HepG2 (cell line): ENCODE results near the gene STN1.

Experiments
- BRD4 ChIP-seq: sonication (generic); formaldehyde crosslinking; IDR thresholded peaks from 2 replicates; pipeline ENCODE4 v1.4.0; 2020; ENCODE audit warnings: missing genetic modification reagents
- DMAP1 ChIP-seq: IDR thresholded peaks from 2 replicates; pipeline ENCODE4 v1.6.1; 2016
- E2F1 ChIP-seq: sonication (generic); formaldehyde crosslinking; IDR thresholded peaks from 2 replicates; pipeline ENCODE4 v1.5.0; 2020; ENCODE audit warnings: missing genetic modification reagents
- FOXK2 ChIP-seq: fragments of 450-650 bp; IDR thresholded peaks from 2 replicates; pipeline ENCODE4 v1.6.1; 2016
- IRX3 ChIP-seq: sonication (generic); formaldehyde crosslinking; IDR thresholded peaks from 2 replicates; pipeline ENCODE4 v1.8.1; 2023; ENCODE audit warnings: mild to moderate bottlenecking, low read depth, missing genetic modification reagents, borderline replicate concordance
- MAFK ChIP-seq, 2 experiments: IDR thresholded peaks in 1 of 2; conservative IDR thresholded peaks in 1 of 2; 2 replicates each; pipeline ENCODE4 v1.6.1; 2011; ENCODE audit warnings: improper control_type of control experiment in 2 of 2, low read length in 2 of 2
- MTA1 ChIP-seq: sonication (generic); formaldehyde crosslinking; IDR thresholded peaks from 2 replicates; pipeline ENCODE4 v1.4.0; 2020; ENCODE audit warnings: missing genetic modification reagents, mild to moderate bottlenecking, borderline replicate concordance
- PCBP2 ChIP-seq: fragments of 200-400 bp; formaldehyde crosslinking; optimal IDR thresholded peaks from 2 replicates; pipeline ENCODE3; 2018; ENCODE audit warnings: low read length, low read depth; ENCODE audit not compliant: poor library complexity, severe bottlenecking
- POLR2AphosphoS5 ChIP-seq: IDR thresholded peaks from 2 replicates; pipeline ENCODE4 v1.6.1; 2012; ENCODE audit warnings: low read depth, low read length
- TOE1 ChIP-seq: sonication (generic); formaldehyde crosslinking; IDR thresholded peaks from 2 replicates; pipeline ENCODE4 v1.4.0; 2020; ENCODE audit warnings: mild to moderate bottlenecking, missing genetic modification reagents
- ZBTB14 ChIP-seq: sonication (generic); formaldehyde crosslinking; IDR thresholded peaks from 2 replicates; pipeline ENCODE4 v1.4.0; 2020; ENCODE audit warnings: missing genetic modification reagents
- ZNF558 ChIP-seq: sonication (generic); formaldehyde crosslinking; IDR thresholded peaks from 2 replicates; pipeline ENCODE4 v1.9.0; 2022; ENCODE audit warnings: mild to moderate bottlenecking, missing genetic modification reagents, borderline replicate concordance
- ZNF580 ChIP-seq: IDR thresholded peaks from 2 replicates; pipeline ENCODE4 v1.6.1; 2016; ENCODE audit warnings: low read depth, borderline replicate concordance
- ZNF790 ChIP-seq: sonication (generic); formaldehyde crosslinking; IDR thresholded peaks from 2 replicates; pipeline ENCODE4 v1.8.0; 2022; ENCODE audit warnings: missing genetic modification reagents, mild to moderate bottlenecking, borderline replicate concordance

- TF ChIP-seq ZNF580 (CRISPR knock-in tag) (no peak), MTA1 (no peak), E2F1 (CRISPR knock-in tag) (no peak), FOXK2 (no peak), ZBTB14 (CRISPR knock-in tag) (no peak), DMAP1 (CRISPR knock-in tag) (no peak), TOE1 (CRISPR knock-in tag) (no peak), MAFK (conservative IDR thresholded peaks at IDR 0.05 in 1 of 2, IDR thresholded peaks at IDR 0.05 in 1 of 2; ENCODE audit: low read length in 2 of 2) (no peak), BRD4 (CRISPR knock-in tag) (no peak), IRX3 (CRISPR knock-in tag) (no peak), ZNF790 (no peak), POLR2AphosphoS5 (no peak), PCBP2 (no peak), ZNF558 (CRISPR knock-in tag) (no peak)
Measured at GRCh38 chr10:103839519-103839871, 78.5 kb downstream of the STN1 start.
